ENCODE data around the gene RAB3IL1. TPM values are rescaled to one million over a fixed set of nuclear protein-coding genes. Genes with fewer than 3 reads are reported as not detected.

The RAB3IL1 gene
- total RNA-seq, 4 donors from 2014 or later, result 14.0 to 31.5 (median 14.2) TPM

DNA sequence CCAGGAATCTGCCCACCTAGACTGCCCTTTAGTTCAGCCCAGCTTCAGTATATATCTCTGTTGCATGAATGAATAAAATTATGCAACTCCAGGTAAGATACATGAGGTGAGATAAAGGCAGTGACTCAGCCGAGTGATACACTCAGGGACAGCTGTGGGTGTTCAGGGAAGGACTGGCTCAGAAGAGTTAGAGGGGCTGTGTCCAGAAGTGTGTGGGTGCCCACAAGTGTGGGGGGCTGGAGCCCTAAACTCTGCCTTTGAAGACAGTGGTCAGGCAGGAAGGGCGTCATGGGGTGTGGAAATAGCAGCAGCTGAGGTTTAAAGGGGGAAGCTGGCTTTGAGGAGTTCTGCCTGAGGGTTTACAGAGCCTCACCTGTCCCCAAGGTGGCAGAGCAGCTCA lies 41.7 kb upstream of the RAB3IL1 start:
- Histone ChIP-seq H3K9me3 (no peaks in the 10 kb centered on the region), H3K36me3 (peaks cover 6 to 54% (median 22%) of the 10 kb centered on the region in 4 donors), H3K27ac (replicated peaks in 1 of 4) (no peak overlapping the region), H3K4me3 (no peak overlapping the region), H3K27me3 (peaks cover 0 to 17% (median 0%) of the 10 kb centered on the region in 4 donors), H3K4me1 (peaks cover 50 to 69% (median 57%) of the 10 kb centered on the region in 4 donors)
- TF ChIP-seq POLR2A (IDR thresholded peaks at IDR 0.05; ENCODE audit: low read depth) (no peak), EP300 (IDR thresholded peaks at IDR 0.05) (no peak), POLR2AphosphoS5 (IDR thresholded peaks at IDR 0.05) (no peak)
- TF ChIP-seq, protein P1, sequence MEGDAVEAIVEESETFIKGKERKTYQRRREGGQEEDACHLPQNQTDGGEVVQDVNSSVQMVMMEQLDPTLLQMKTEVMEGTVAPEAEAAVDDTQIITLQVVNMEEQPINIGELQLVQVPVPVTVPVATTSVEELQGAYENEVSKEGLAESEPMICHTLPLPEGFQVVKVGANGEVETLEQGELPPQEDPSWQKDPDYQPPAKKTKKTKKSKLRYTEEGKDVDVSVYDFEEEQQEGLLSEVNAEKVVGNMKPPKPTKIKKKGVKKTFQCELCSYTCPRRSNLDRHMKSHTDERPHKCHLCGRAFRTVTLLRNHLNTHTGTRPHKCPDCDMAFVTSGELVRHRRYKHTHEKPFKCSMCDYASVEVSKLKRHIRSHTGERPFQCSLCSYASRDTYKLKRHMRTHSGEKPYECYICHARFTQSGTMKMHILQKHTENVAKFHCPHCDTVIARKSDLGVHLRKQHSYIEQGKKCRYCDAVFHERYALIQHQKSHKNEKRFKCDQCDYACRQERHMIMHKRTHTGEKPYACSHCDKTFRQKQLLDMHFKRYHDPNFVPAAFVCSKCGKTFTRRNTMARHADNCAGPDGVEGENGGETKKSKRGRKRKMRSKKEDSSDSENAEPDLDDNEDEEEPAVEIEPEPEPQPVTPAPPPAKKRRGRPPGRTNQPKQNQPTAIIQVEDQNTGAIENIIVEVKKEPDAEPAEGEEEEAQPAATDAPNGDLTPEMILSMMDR (IDR thresholded peaks at IDR 0.05), result no peak
- intact Hi-C loops (cut with DNase I), result no loop called here
- 41% methylated on average over 2 of the region's 2 CpGs for WGBS
- no peak for DNase-seq (ENCODE audit: extremely low spot score)

DNA sequence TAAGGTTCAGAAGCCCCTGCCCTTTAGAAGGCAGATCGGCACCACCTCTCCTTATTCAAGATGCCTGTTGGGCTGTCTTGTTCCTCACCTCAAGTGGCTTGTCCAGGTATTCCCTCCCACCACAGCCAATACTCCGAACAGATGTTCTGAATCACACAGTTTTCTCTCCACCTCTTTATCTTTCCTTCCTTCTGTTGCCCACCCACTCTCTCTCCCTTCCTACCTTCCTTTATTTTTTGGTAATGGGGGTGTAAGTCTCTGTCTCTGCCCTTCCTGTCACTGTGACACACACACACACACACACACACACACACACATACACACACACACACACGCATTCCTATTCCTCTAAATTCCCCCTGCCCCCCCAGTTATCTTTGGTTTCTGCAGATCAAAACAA lies 41.2 kb upstream of the RAB3IL1 start:
- TF ChIP-seq, protein P1 (IDR thresholded peaks at IDR 0.05), result no peak
- TF ChIP-seq EP300 (IDR thresholded peaks at IDR 0.05), result no peak
- no peak for TF ChIP-seq POLR2AphosphoS5 (IDR thresholded peaks at IDR 0.05)
- no peak for TF ChIP-seq POLR2A (IDR thresholded peaks at IDR 0.05; ENCODE audit: low read depth)
- Histone ChIP-seq H3K27ac (replicated peaks in 1 of 4) (no peak overlapping the region), H3K36me3 (peaks cover under 1 to 49% (median 17%) of the 10 kb centered on the region in 4 donors), H3K4me1 (peaks cover 45 to 65% (median 52%) of the 10 kb centered on the region in 4 donors), H3K4me3 (no peak overlapping the region), H3K9me3 (no peaks in the 10 kb centered on the region), H3K27me3 (peaks cover 0 to 22% (median 0%) of the 10 kb centered on the region in 4 donors)
- DNase-seq (ENCODE audit: extremely low spot score), result no peak
- 67% methylated on average over 3 of the region's 3 CpGs for WGBS
- intact Hi-C loops (cut with DNase I), result no loop called here

DNA sequence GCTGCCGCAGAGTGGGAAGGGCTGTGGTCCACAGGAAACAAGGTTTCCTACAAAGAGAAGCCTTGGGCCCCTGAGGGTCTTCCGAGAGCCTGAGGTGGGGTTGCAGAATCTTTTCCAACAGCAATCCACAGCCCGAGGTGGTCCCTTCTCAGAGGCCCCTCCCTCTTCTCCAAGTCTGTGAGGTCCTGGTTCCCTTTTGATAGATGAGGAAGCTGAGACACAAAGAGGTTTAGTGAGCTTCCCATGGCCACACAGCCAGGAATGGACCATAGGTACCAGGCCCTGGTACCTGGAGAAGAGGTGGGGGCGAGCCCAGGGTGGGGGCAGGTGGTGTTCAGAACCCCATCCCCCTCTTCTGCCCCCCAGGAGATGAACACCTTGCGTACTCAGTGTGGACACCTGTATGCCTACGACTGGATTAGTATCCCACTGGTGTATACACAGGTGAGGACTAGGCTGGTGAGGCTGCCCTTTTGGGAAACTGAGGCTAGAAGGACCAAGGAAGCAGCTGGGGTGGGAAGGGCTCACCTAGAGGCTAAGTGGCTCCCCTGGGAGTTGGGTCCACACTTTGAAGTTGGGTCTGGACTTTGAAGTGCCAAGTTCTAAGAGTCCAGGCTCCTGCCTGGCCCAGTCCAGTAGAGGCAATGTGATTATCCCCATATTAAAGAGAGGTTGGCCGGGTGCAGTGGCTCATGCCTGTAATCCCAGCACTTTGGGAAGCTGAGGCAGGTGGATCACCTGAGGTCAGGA lies 39.8 kb upstream of the RAB3IL1 start:
- 91% methylated on average over 7 of the region's 7 CpGs for WGBS
- no peak overlapping the region for H3K27ac ChIP-seq (replicated peaks in 1 of 4)
- peaks cover 0 to 35% (median 5%) of the 10 kb centered on the region in 4 donors for H3K36me3 ChIP-seq
- H3K4me3 ChIP-seq, result no peak overlapping the region
- intact Hi-C loops (cut with DNase I), result no loop called here
- no peaks in the 10 kb centered on the region for H3K9me3 ChIP-seq
- H3K4me1 ChIP-seq, result peaks cover 31 to 51% (median 38%) of the 10 kb centered on the region in 4 donors
- peaks cover 0 to 27% (median 0%) of the 10 kb centered on the region in 4 donors for H3K27me3 ChIP-seq
- no peak for DNase-seq (ENCODE audit: extremely low spot score)
- TF ChIP-seq, protein P1 (IDR thresholded peaks at IDR 0.05), result no peak
- no peak for TF ChIP-seq EP300 (IDR thresholded peaks at IDR 0.05)
- TF ChIP-seq POLR2AphosphoS5 (IDR thresholded peaks at IDR 0.05), result no peak
- TF ChIP-seq POLR2A (IDR thresholded peaks at IDR 0.05; ENCODE audit: low read depth), result no peak

DNA sequence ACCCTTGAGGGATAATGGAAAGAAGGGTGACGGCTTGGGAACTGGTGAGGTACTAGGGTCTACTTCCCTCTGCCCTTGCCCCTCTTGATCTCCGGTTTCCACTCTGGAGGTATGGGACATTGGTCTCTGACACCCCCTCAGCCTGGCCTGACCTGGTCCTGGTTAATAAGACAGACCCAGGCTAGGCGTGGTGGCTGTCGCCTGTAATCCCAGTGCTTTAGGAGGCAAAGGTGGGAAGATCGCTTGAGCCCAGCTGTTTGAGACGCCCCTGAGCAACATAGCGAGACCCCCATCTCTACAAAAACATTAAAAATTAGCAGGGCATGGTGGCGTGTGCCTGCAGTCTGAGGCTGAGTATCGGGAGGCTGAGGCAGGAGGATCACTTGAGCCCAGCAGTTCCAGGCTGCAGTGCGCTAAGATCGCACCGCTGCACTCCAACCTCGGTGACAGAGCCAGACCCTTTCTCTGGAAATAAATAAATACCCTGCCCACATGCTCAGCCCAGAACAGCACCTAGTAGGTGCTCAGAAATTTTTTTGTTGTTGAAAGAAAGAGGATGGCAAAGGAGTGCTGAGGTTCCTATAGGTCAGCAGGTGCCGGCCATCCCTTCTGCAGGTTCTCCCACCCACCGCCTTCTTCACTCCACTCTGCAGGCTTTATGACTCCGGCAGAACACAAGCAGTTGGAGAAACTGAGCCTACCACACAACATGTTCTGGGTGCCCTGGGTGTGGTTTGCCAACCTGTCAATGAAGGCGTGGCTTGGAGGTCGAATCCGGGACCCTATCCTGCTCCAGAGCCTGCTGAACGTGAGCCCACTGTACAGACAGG lies 39.0 kb upstream of the RAB3IL1 start:
- DNase-seq (ENCODE audit: extremely low spot score), result no peak
- WGBS, result 97% methylated on average over 15 of the region's 20 CpGs

More for the DNA sequence above, 39.0 kb upstream of the RAB3IL1 start:
- H3K9me3 ChIP-seq, result no peaks in the 10 kb centered on the region
- peak overlapping the region; percentile 69 to 81 (median 76) for H3K27ac ChIP-seq (replicated peaks in 1 of 4)
- peaks cover 25 to 43% (median 30%) of the 10 kb centered on the region in 4 donors for H3K4me1 ChIP-seq
- TF ChIP-seq POLR2A (IDR thresholded peaks at IDR 0.05; ENCODE audit: low read depth) (no peak), POLR2AphosphoS5 (IDR thresholded peaks at IDR 0.05) (no peak), EP300 (IDR thresholded peaks at IDR 0.05) (no peak)
- TF ChIP-seq, protein P1 (IDR thresholded peaks at IDR 0.05), result no peak
- peaks cover 0 to 29% (median 5%) of the 10 kb centered on the region in 4 donors for H3K36me3 ChIP-seq
- H3K4me3 ChIP-seq, result peak overlapping the region; percentile 49 to 64 (median 52)
- intact Hi-C loops (cut with DNase I), result no loop called here
- peaks cover 0 to 35% (median 0%) of the 10 kb centered on the region in 4 donors for H3K27me3 ChIP-seq
